IPS-18c (cell line): ENCODE data around the gene GOLGA1.
"Not testable (repeated sequence)": the region's sequence is repeated elsewhere in the genome, so short reads cannot be mapped to it uniquely, and the experiment has no call there.

Source experiments
- H3K4me3 ChIP-seq: 2 replicates; pipeline ENCODE4 v1.7.0; 2013; ENCODE audit warnings: low read depth, mild to moderate bottlenecking, low read length, moderate library complexity; ENCODE audit not compliant: insufficient read depth
- H3K9me3 ChIP-seq: one replicate; pipeline ENCODE4 v1.6.1; 2013; ENCODE audit warnings: mild to moderate bottlenecking, low read length, moderate library complexity; ENCODE audit not compliant: control insufficient read depth, insufficient read depth

Gene GOLGA1

DNA sequence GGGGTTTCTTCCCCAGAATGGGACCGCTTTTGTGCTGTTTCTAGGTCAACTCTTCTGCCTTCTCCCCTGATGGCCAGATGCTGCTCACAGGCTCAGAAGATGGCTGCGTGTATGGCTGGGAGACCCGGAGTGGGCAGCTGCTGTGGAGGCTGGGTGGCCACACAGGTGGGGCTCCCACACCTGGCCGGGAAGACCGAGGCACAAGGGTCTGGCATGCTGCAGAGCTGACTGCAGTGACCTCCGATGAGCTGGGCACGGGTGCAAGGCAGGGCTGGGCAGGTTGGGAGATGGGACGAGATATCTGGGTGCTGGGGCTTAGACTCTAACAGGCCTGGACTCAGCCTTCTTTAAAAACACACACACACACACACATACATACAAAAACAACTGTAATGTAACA is 86.7 kb downstream of the GOLGA1 start:
- Histone ChIP-seq H3K4me3 (no peak overlapping the region), H3K9me3 (peaks cover 2% of the 10 kb centered on the region)

DNA sequence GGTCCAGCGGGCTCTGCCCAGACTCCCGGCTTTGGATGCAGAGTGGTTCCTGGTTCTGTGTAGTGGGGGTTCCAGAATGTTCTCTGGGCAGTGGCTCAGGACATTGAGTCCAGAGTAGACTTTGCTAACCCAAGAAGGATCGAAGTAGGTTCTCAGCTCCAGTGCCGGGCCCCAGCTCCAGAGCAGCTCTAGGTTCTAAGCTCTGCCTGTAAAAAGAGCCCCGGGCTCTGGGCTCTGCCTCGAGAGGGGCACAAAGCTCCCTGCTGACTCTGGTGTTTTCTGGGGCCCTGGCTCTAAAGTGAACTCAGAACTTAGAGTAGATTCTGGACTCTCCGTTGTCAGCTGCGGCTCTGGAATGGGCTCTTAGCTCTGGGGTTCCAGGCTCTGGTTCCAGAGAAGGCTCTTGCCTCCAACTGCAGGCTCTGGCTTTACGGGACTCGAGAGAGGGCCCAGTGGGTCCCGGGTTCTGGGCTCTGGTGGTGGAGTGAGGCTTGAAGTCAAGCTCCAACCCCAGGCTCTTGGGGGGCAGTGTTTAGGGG is 87.2 kb downstream of the GOLGA1 start:
- Histone ChIP-seq H3K9me3 (peaks cover 2% of the 10 kb centered on the region), H3K4me3 (peak overlapping the region; percentile 59; the same call in 1 of the 2 replicates)

DNA sequence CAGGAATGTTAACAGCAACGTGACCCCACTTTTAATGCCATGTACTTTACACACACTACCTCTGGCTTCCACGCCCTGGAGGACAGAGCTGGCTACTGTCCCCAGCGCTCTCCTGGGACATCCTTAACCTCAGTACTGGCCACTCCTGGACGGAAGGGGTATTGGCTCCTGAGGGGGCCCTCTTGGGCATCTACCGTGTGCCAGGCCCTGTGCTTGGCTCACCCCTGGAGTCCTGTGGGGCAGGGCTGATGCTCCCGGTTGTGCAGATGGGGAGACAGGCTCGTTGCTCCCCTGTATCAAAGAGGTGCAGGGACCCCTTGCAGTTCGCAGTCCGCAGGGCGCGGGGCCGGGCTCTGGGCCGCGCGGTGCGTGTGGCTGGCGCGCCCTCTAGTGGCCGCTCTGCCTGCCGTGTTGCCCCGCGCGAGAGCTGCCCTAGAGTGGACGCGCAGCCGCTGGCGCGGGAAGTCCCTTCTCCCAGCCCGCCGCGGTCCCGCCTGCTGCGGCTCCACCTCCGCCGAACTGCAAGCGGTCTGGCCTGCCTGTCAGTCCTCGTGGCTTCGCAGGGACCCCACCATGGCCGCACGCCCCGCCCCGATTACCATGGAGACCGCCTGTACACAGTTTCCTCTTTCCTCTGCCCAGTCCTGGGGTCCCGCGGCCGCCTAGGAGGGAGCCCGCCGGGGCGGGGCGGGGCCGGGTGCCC is 87.9 kb downstream of the GOLGA1 start, which contains the start of gene WDR38:
WDR38 (plus strand) TSS at position 632 of the 703 bp plus-strand sequence. CDS start 72 bp downstream, outside the sequence.
- H3K9me3 ChIP-seq = peaks cover 2% of the 10 kb centered on the region
- peak within 1 kb of the TSS; percentile 59 for H3K4me3 ChIP-seq

DNA sequence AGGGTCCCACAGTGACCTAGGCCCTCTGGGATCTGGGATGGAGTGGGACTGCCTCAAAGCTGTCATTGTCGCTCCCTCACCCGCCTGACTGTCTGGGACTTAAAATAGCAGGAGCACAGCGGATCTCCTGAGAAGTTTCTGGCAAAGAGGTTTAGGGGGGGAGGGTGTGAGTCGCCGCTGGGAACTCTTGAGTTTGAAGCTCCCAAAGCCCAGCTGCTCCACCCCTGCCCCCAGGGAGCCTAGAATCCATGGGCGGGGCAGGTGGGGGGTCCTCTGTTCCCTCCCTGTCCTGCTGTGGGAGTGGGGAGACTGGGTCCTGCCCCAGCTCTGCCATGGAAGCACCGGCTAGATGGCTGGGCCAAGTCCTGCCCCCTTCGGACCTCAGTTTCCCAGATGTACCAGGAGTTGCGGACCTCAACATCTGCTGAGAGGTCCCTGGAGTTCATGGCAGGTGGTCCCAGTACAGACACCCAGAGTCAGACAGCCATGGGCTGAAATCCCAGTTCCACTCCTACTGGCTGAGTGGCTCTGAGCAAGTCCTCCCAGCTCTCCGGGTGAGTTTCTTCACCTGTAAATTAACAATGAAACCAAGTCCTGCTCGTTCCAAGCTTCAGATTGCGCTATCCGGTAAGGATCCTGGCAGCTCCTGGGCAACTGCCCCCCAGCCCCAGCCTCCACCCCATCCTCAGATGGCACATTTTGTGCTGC is 88.6 kb downstream of the GOLGA1 start:
- H3K4me3 ChIP-seq = 0 out of 2 replicates have a peak overlapping the region, but pooled peaks have one; percentile 59
- peaks cover 2% of the 10 kb centered on the region for H3K9me3 ChIP-seq

DNA sequence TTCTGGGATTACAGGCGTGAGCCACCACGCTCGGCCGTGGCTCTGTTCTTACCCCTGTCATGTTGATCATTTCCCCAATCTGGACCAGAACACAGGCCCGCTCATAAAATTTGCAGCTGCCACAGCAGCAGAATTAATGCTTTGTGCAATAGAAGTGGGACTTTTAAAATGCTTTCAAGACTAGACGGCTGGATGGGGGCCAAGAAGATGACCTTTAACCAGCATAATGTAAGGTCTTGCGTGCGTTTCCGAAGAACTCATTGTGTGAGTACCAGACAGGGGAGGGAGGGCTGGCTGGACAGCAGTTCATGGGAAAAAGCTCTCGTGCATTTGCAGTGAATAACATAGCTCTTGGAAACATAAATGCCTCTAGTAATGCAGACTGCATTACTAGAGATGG is 91.1 kb downstream of the GOLGA1 start:
- Histone ChIP-seq H3K9me3 (no peaks in the 10 kb centered on the region), H3K4me3 (no peak overlapping the region)

DNA sequence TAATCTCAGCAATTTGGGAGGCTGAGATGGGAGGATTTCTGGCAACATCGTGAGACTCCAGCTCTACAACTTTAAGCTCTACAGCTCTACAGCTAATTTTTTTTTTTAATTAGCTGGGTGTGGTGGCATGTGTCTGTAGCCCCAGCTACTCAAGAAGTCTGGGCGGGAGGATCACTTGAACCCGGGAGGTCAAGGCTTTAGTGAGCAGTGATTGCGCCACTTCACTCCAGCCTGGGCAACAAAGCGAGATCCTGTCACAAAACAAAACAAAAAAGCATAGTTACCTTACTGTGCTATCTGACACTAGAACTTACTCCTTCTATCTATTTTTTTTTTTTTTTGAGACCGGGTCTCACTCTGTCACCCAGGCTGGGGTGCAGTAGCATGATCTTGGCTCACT is 93.9 kb downstream of the GOLGA1 start:
- Histone ChIP-seq H3K9me3 (no peaks in the 10 kb centered on the region), H3K4me3 (no peak overlapping the region)

DNA sequence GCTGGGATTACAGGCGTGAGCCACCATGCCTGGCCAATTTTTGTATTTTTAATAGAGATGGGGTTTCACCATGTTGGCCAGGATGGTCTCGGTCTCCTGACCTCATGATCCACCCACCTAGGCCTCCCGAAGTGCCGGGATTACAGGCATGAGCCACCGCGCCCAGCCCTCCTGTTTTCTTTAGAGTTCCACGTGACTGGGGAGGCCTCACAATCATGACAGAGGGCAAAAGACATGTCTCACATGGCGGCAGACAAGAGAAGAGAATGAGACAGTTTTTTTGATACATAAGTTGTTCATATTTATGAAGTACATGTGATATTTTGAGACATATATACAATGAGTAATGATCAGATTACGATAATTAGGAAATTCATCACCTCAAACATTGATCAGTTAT is 94.4 kb downstream of the GOLGA1 start:
- H3K4me3 ChIP-seq, H3K9me3 ChIP-seq: not testable (repeated sequence)

DNA sequence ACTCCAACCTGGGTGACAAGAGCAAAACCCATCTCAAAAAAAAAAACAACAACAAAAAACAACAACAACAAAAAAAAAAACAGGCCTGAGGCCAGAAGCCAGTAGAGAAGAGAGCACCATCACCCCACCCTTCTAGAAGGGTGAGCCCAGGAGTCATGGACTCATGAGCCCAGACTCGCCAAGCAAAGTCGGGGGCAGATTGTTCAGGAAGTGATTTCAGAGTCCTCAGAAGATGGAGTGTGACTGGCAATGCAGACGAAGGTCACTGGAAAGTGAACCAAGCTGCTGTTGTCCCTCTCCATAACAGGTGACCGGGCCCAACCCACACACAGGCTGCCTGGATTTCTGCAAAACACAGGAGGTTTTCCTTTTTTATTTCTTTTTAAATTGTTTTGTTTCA is 96.6 kb downstream of the GOLGA1 start:
- Histone ChIP-seq H3K9me3 (no peaks in the 10 kb centered on the region), H3K4me3 (no peak overlapping the region)

DNA sequence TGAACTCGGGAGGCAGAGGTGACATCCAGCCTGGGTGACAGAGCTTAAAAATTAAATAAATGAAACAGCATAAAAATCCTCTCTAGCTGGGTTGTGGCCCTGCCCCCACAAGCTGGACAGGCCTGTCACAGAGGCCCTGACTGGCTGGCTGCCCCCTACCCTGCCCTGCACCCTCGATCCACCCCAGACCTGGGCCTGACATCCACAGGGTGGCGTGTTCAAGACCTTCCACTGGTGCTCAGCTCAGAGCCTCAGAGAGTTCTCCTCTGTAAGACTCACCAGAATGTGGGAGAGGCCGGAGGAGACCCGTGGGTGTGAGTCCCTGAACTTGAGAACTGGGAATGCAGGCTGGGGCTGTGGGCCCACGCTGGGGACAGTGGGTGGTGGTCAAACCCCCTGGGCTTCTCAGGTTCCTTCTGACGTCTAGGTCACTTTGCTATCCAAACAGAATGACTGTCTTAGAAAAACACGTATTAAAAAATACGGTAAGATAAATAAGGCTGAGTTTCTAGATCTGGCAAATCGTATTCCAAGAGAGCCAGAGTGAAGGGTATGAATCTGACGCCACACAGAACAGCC is 97.3 kb downstream of the GOLGA1 start:
- Histone ChIP-seq H3K4me3 (no peak overlapping the region), H3K9me3 (no peaks in the 10 kb centered on the region)

DNA sequence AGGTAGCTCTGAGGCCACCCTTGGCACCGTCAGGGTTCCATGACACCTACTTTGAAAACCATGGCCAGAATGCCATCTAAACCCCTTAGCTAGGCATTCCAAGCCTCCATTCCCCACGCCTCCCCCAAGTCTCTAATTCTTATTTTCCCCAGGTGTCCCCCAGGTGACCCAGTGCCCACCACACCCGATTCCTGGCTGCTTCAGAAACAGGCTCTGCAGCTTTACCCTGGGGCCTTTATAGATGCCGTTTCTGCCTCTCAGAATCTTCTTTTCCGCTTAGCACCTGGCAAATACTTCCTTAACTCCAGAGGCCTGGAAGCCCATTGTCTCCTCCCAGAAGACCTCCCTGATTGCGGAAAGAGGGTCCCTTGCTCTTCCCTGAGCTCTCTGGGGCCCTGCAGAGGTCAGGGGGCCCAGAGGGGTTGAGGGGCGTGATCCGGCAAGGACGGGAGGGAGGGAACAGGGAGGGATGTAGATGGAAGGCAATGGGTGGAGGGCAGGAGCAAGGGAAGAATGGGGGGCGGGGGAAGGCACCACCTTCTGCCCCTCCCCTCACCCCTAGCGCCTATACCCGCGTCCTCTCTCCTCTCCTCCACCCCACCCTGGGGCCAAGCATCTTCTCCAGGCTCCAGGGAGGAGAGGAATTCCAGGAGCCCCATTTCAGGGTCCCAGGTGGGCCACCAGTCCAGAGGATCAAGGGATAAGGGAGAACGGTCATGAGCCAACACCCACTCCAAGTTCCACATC is 99.6 kb downstream of the GOLGA1 start:
- Histone ChIP-seq H3K4me3 (no peak overlapping the region), H3K9me3 (no peaks in the 10 kb centered on the region)

DNA sequence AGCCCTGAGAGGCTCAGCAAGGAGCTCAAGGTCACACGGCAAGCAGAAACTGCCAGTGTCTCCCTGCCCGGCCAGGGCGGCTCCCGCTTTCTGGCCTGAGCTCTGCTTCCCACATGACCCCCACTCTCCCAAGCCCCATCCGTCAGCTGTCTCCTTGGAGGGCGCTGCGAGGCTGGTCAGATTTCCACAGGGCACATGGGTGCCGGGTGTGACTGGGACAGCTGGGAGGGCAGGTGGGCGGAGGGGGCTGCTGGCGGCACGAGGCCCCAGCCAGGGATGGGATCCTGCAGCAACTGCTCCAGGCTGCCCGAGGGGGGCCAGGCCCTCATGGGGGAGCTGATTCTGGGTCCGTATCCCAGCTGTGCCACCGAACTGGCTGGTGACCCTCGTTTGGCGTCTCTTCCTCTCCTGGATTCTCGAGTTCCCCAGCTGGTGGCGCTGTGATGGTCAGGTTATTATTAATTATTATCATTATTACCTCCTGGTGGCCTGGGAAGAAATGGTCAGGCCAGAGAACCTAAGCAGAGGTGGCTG is 100.5 kb downstream of the GOLGA1 start:
- H3K9me3 ChIP-seq = no peaks in the 10 kb centered on the region
- H3K4me3 ChIP-seq = no peak overlapping the region

DNA sequence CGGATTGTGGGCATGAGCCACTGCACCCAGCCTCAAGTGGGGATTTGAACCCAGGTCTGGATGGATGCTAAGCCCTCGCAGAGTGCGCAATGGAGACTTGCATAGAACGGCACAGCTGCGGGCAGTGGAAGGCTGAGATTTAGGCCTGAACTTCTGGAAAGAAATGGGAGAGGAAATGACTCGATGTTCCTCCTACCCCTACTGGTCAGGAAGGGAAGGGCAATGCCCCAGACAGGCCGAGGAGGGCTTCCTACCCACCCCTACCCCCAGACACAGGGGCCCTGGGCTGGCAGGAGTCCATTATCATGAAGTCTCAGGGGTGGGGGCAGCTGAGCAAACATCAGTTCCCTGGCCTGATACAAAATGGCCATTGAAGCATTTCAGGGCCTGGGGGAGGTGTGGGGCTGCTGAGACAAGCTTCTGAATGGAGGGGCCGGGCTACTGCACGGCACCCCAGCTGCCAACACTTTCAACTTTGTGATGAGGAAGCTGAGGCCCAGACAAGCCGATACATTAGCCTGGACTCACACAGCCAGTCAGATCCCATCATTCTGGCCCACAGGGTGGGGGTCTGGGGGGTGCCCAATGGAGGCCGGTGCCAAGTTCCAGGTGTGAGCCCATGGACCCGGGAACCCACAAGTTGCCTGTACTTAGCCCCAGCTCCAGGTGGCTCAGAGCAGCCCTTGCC is 101.1 kb downstream of the GOLGA1 start:
- no peak overlapping the region for H3K4me3 ChIP-seq
- H3K9me3 ChIP-seq = no peaks in the 10 kb centered on the region

DNA sequence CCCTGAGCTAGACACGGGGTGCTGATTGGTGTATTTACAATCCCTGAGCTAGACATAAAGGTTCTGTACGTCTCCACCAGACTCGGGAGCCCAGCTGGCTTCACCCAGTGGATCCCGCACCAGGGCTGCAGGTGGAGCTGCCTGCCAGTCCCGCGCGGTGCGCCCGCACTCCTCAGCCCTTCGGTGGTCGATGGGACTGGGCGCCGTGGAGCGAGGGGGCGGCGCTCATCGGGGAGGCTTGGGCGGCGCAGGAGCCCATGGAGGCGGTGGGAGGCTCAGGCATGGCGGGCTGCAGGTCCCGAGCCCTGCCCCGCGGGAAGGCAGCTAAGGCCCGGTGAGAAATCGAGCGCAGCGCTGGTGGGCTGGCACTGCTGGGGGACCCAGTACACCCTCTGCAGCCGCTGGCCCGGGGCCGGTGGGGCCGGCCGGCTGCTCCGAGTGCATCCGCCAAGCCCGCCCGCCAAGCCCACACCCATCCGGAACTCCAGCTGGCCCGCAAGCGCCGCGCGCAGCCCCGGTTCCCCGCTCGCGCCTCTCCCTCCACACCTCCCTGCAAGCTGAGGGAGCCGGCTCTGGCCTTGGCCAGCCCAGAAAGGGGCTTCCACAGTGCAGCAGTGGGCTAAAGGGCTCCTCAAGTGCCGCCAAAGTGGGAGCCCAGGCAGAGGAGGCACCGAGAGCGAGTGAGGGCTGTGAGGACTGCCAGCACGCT is 102.2 kb downstream of the GOLGA1 start:
- H3K4me3 ChIP-seq = not testable (repeated sequence)

DNA sequence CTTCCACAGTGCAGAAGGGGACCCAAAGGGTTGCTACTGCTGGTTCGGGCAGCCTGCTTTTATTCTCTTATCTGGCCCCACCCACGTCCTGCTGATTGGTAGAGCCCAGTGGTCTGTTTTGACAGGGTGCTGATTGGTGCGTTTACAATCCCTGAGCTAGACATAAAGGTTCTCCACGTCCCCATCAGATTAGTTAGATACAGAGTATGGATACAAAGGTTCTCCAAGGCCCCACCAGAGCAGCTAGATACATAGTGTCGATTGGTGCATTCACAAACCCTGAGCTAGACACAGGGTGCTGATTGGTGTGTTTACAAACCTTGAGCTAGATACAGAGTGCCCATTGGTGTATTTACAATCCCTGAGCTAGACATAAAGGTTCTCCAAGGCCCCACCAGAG is 102.8 kb downstream of the GOLGA1 start:
- H3K4me3 ChIP-seq, H3K9me3 ChIP-seq: not testable (repeated sequence)

More for the DNA sequence above, 102.2 kb downstream of the GOLGA1 start:
- H3K9me3 ChIP-seq = not testable (repeated sequence)

DNA sequence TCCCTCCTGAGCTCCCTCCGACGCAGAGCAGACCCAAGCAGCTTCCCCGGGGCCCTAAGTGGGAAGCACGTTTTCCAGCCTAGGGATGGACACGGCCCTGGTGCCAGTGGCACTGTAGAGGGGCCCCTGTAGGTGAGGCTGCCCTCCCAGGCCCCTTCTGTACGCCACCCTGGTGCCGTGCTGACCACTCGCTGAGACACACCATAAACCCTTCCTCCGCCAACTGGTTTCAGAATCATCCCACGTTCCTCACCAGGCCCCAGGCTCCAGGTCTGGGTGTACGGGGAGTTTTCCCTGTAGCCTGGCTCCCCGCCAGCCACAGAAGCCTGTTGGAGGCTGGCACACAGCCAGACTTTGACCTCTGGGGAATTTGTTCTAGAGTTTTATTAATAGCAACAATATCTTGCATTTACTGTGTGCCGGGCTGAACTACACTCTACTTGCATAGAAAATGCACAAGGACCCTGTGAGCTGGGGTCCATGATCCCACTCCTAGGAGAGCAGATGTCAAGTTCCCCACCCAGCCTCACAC is 105.8 kb downstream of the GOLGA1 start:
- no peak overlapping the region for H3K4me3 ChIP-seq
- no peaks in the 10 kb centered on the region for H3K9me3 ChIP-seq

DNA sequence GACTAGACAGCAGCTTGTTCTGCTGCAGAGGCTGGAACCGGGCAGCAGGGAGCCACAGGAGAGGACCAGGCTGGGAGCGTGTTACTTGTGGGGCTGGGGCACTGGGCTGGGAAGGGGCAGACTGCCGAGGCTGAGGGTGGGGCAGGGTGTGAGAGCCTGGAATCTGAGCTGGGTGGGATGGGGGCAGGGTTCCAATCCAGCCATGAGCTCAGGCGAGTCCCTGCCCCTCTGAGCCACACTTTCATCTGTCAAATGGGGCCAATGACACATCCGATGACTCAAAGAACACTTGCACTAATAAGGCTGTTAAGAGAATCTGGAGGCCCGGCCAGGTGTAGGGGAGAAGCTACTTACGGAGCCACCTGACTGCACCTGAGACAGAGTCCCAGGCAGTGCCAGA is 106.3 kb downstream of the GOLGA1 start:
- H3K4me3 ChIP-seq = no peak overlapping the region
- no peaks in the 10 kb centered on the region for H3K9me3 ChIP-seq
